ENCODE results near the gene SCN11A. TPM values are rescaled to one million over a fixed set of nuclear protein-coding genes. Genes with fewer than 3 reads are reported as not detected.

The SCN11A gene
- total RNA-seq, 1 donor from 2014 or later = not detected

- TF ChIP-seq CTCF (conservative IDR thresholded peaks at IDR 0.05; ENCODE audit: low read depth, low read length) = no peak
- no peak overlapping the region for H3K4me3 ChIP-seq (ENCODE audit: low read depth, low read length)
Observed at GRCh38 chr3:39097716-39098472, 46.1 kb upstream of the SCN11A start.

GRCh38 chr3:39096775-39097174 is 45.0 kb upstream of the SCN11A start:
- no peak for TF ChIP-seq CTCF (conservative IDR thresholded peaks at IDR 0.05; ENCODE audit: low read depth, low read length)
- no peak for DNase-seq (ENCODE audit: low read depth)

More at GRCh38 chr3:39097716-39098472, 46.1 kb upstream of the SCN11A start:
- DNase-seq (ENCODE audit: low read depth) = no peak

GRCh38 chr3:39095778-39096177 is 44.0 kb upstream of the SCN11A start:
- no peak for TF ChIP-seq CTCF (conservative IDR thresholded peaks at IDR 0.05; ENCODE audit: low read depth, low read length)
- no peak for DNase-seq (ENCODE audit: low read depth)
- no peak overlapping the region for H3K4me3 ChIP-seq (ENCODE audit: low read depth, low read length)

More at GRCh38 chr3:39096775-39097174, 45.0 kb upstream of the SCN11A start:
- H3K4me3 ChIP-seq (ENCODE audit: low read depth, low read length) = no peak overlapping the region

GRCh38 chr3:39094851-39095677 is 43.3 kb upstream of the SCN11A start:
- TF ChIP-seq CTCF (conservative IDR thresholded peaks at IDR 0.05; ENCODE audit: low read depth, low read length) = no peak
- DNase-seq (ENCODE audit: low read depth) = no peak
- H3K4me3 ChIP-seq (ENCODE audit: low read depth, low read length) = no peak overlapping the region

GRCh38 chr3:39090922-39091321 is 39.2 kb upstream of the SCN11A start:
- DNase-seq (ENCODE audit: low read depth) = no peak
- TF ChIP-seq CTCF (conservative IDR thresholded peaks at IDR 0.05; ENCODE audit: low read depth, low read length) = no peak
- no peak overlapping the region for H3K4me3 ChIP-seq (ENCODE audit: low read depth, low read length)

GRCh38 chr3:39088889-39089288 is 37.1 kb upstream of the SCN11A start:
- TF ChIP-seq CTCF (conservative IDR thresholded peaks at IDR 0.05; ENCODE audit: low read depth, low read length) = no peak

More at GRCh38 chr3:39088889-39089288, 37.1 kb upstream of the SCN11A start:
- no peak overlapping the region for H3K4me3 ChIP-seq (ENCODE audit: low read depth, low read length)
- no peak for DNase-seq (ENCODE audit: low read depth)
